Measurements from ENCODE around the gene FAM219A.
"Not testable (repeated sequence)": the region's sequence is repeated elsewhere in the genome, so short reads cannot be mapped to it uniquely, and the experiment has no call there.

FAM219A gene

GRCh38 chr9:34374905-34375552, 83.3 kb downstream of the FAM219A start:
- peak; percentile 61 to 96 for DNase-seq (ENCODE audit: low read depth in 1 of 2, low spot score in 1 of 2)
- in situ Hi-C loops (cut with HindIII; ENCODE audit: low pct_unique_long_range_greater_than_20kb, low sequenced_read_pairs): no loop called here

GRCh38 chr9:34374339-34374738, 84.0 kb downstream of the FAM219A start:
- TF ChIP-seq JUND (IDR thresholded peaks at IDR 0.05; ENCODE audit: low read depth): no peak
- in situ Hi-C loops (cut with HindIII; ENCODE audit: low pct_unique_long_range_greater_than_20kb, low sequenced_read_pairs): no loop called here
- DNase-seq (ENCODE audit: low read depth in 1 of 2, low spot score in 1 of 2): no peak

More at GRCh38 chr9:34374905-34375552, 83.3 kb downstream of the FAM219A start:
- no peak for TF ChIP-seq JUND (IDR thresholded peaks at IDR 0.05; ENCODE audit: low read depth)

DNA sequence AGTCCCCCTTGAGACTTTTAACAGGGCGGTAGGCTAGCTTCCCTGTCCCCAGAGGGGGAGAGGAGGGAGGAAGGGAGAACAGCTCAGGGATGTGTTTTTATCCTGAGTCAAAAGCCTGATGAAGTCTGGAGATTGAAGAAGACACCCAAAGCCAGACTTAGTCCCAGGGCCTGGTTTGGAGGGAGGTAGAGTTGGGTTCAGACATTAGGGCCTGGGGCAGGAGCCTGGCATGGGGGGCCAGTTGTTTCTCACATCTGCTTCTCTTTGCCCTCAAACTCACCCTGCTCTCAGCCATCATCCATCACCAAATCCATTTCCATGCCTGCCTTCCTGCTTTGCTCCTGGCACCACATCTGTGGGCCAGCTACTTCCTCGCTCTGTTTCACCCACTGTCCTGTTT, 84.6 kb downstream of the FAM219A start:
- in situ Hi-C loops (cut with HindIII; ENCODE audit: low pct_unique_long_range_greater_than_20kb, low sequenced_read_pairs): no loop called here
- no peak for TF ChIP-seq JUND (IDR thresholded peaks at IDR 0.05; ENCODE audit: low read depth)
- DNase-seq (ENCODE audit: low read depth in 1 of 2, low spot score in 1 of 2): no peak

DNA sequence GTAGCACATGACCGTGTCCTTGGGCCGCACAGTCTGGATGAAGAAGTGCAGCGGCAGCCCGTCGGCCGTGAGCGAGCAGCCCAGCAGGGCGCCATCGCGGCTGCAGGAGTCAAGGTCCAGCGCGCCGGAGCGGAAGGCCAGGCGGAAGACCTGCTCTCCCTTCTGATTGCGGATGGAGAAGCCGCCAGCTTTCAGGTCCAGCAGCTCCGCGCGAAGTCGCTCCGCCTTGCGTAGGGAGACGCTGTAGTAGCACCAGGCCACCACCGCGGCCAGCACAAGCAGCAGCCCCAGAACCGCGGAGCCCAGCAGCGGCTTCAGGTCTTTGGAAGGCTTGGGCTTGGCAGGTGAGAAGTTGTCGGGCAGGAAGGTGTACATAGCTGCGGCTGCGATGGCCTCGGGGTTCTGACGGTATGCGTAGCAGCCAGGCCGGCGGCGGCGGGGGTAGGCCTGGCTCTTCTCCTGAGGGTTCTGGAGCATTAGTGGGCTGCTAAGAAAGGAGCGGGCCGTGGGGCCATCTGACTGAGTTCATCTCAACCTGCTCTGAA, 85.8 kb downstream of the FAM219A start:
- peak; percentile 41 to 86 for DNase-seq (ENCODE audit: low read depth in 1 of 2, low spot score in 1 of 2)
- no peak for TF ChIP-seq JUND (IDR thresholded peaks at IDR 0.05; ENCODE audit: low read depth)
- in situ Hi-C loops (cut with HindIII; ENCODE audit: low pct_unique_long_range_greater_than_20kb, low sequenced_read_pairs): no loop called here

DNA sequence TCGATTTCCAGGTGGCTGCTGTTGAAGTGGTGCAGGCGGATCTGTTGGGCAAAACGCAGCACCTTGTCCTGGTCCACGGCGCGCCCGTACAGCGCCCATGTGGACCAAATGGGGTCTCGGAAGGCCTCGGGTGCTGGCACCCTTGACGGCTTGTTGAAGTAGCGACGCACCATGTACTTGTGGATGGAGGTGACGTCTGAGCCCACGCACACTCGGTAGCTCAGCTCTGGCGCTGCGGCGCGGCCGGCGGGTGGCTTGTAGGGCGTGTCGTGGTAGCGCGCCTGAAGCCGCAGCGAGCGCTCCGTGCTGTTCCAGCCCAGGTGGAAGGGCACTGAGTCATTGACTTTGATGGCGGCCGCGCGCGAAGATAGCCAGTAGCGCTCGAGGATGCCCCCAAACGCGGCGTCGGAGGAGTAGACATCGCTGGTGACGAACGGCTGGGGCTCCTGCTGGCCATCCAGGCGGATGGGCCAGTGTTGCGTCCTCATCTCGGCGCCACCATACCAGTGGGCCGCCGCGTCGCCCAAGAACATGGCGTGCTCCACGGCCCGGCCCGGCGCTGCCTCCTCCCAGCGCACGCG, 86.4 kb downstream of the FAM219A start:
- in situ Hi-C loops (cut with HindIII; ENCODE audit: low pct_unique_long_range_greater_than_20kb, low sequenced_read_pairs): no loop called here
- TF ChIP-seq JUND (IDR thresholded peaks at IDR 0.05; ENCODE audit: low read depth): no peak
- DNase-seq (ENCODE audit: low read depth in 1 of 2, low spot score in 1 of 2): no peak

- in situ Hi-C loops (cut with HindIII; ENCODE audit: low pct_unique_long_range_greater_than_20kb, low sequenced_read_pairs): no loop called here
- no peak for TF ChIP-seq JUND (IDR thresholded peaks at IDR 0.05; ENCODE audit: low read depth)
- DNase-seq (ENCODE audit: low read depth in 1 of 2, low spot score in 1 of 2): no peak
These were observed 87.1 kb downstream of the FAM219A start for GRCh38 chr9:34370970-34371880.

DNA sequence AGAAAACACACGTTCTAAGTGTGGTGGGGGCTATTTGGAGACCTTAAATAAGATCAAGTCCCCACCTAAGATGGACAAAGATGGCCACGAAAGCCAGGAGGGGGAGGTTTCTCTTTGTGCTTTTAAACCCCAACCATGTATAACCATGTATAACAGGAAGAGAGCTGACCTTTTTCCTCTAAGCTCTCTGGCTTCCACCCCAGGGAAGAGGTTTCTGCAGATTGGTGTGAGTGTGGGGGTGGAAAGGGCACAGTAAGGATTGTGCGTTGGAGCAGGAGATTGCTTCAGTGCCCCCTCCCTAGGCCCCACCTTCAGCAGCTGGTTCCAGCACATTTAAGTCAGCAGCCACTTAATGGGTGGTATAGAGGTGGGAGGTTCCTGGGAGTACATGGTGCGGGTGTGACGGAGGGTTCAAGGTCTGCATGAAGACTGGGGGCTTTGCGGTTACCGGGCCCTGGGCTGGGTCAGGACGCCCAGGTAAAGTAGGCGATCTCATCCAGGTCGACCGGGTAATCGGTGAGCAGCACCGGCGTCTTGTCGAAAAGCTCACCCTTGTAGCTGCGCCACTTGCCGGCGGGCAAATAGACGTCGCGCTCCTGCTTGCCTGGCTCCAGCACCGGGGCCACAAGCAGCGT, 87.9 kb downstream of the FAM219A start:
- in situ Hi-C loops (cut with HindIII; ENCODE audit: low pct_unique_long_range_greater_than_20kb, low sequenced_read_pairs): no loop called here
- TF ChIP-seq JUND (IDR thresholded peaks at IDR 0.05; ENCODE audit: low read depth): no peak
- no peak for DNase-seq (ENCODE audit: low read depth in 1 of 2, low spot score in 1 of 2)

GRCh38 chr9:34369636-34370035, 88.7 kb downstream of the FAM219A start:
- DNase-seq (ENCODE audit: low read depth in 1 of 2, low spot score in 1 of 2): no peak
- no peak for TF ChIP-seq JUND (IDR thresholded peaks at IDR 0.05; ENCODE audit: low read depth)
- in situ Hi-C loops (cut with HindIII; ENCODE audit: low pct_unique_long_range_greater_than_20kb, low sequenced_read_pairs): no loop called here

GRCh38 chr9:34368796-34369195, 89.6 kb downstream of the FAM219A start:
- DNase-seq (ENCODE audit: low read depth in 1 of 2, low spot score in 1 of 2); in situ Hi-C loops (cut with HindIII; ENCODE audit: low pct_unique_long_range_greater_than_20kb, low sequenced_read_pairs): not testable (repeated sequence)

GRCh38 chr9:34367751-34368410, 90.5 kb downstream of the FAM219A start:
- in situ Hi-C loops (cut with HindIII; ENCODE audit: low pct_unique_long_range_greater_than_20kb, low sequenced_read_pairs); DNase-seq (ENCODE audit: low read depth in 1 of 2, low spot score in 1 of 2): not testable (repeated sequence)

DNA sequence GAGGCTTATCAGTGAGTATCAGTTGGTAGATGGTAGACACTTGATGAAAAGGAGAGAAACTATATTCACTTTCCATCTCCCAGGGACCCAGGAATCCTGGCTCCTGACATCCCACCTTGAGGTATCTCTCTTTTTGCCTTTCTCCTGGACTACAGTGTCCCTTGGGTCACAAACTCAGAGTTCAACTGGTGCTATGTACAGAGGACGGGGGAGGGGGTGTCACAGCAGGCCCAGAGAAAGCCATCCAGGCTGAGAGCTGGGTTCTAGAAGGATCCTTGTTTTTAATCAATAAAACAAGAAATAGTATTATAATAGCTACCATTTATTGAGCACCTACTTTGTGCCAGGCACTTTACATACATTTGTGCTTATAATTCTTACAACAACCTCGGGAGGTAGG, 92.0 kb downstream of the FAM219A start:
- no peak for DNase-seq (ENCODE audit: low read depth in 1 of 2, low spot score in 1 of 2)
- TF ChIP-seq JUND (IDR thresholded peaks at IDR 0.05; ENCODE audit: low read depth): no peak
- in situ Hi-C loops (cut with HindIII; ENCODE audit: low pct_unique_long_range_greater_than_20kb, low sequenced_read_pairs): no loop called here

DNA sequence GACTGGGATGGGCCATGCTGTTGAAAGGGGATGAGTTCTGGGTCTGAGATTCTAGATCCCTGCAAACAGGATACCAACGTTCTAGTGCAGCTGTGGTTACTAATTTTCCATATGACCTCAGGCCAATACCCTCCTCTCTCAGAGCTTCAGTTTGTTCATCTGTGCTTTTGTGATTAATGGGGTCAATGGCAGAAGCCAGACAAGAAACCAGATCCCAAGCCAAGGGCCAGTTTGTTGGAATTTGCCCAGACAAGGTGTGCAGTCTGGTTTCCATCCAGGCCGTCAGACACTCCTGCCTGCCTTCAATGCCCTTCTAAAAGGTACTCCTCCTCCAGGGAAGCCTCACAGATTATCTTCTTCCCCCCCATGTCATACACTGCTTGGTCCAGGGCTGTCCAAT, 93.1 kb downstream of the FAM219A start:
- TF ChIP-seq JUND (IDR thresholded peaks at IDR 0.05; ENCODE audit: low read depth): no peak
- in situ Hi-C loops (cut with HindIII; ENCODE audit: low pct_unique_long_range_greater_than_20kb, low sequenced_read_pairs): no loop called here
- DNase-seq (ENCODE audit: low read depth in 1 of 2, low spot score in 1 of 2): no peak

All from T47D (cell line).